C4-2B (cell line): ENCODE data around the gene AP1M1.

Source experiments
- H3K27ac ChIP-seq: fragments of 450-650 bp; 2 replicates; pipeline ENCODE4 v1.5.1; 2017
- ZFX ChIP-seq: fragments of 450-650 bp; IDR thresholded peaks from 2 replicates; pipeline ENCODE4 v1.6.1; 2017
- TF ChIP-seq, protein P1 (sequence below): fragments of 450-650 bp; conservative IDR thresholded peaks from 2 replicates; pipeline ENCODE4 v1.5.1; 2017; ENCODE audit warnings: mild to moderate bottlenecking

Gene AP1M1

DNA sequence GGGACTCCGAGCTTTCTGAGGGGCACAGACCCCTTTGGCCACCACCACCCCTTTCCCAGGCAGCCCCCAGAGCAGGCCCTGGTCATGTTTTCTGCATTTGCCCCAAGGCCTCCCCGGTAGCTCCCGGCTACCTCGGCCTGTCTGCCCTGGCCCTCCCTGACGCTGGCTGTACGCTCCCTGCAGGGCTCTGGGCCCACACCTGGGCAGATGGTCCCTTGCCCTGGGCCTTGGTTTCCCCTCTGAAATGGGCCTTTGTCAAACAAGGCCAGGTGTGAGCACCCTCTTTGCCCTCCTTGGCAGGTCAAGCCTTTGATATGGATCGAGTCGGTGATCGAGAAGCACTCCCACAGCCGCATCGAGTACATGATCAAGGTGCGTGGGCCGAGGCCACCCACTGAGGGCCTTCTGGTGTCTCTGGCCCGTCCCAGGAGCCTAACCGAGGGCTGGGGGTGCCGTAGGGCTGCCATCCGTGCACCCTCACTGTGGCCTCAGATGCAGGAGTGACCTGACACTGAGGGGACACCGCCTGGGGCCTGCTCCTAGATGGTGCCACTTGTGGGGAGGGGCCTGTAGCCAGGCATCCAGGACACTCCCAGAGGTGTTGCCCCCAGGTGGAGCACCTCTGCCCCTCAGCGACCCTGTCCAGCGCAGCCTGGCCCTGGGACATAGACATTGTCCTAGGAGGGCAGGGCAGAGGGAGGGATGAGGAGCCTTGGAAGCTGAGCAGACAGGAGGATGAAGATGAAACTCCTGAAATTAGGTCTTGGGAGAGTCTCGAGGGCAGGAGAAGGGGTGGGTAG, 30.3 kb downstream of the AP1M1 start:
- TF ChIP-seq ZFX: no peak
- TF ChIP-seq, protein P1, sequence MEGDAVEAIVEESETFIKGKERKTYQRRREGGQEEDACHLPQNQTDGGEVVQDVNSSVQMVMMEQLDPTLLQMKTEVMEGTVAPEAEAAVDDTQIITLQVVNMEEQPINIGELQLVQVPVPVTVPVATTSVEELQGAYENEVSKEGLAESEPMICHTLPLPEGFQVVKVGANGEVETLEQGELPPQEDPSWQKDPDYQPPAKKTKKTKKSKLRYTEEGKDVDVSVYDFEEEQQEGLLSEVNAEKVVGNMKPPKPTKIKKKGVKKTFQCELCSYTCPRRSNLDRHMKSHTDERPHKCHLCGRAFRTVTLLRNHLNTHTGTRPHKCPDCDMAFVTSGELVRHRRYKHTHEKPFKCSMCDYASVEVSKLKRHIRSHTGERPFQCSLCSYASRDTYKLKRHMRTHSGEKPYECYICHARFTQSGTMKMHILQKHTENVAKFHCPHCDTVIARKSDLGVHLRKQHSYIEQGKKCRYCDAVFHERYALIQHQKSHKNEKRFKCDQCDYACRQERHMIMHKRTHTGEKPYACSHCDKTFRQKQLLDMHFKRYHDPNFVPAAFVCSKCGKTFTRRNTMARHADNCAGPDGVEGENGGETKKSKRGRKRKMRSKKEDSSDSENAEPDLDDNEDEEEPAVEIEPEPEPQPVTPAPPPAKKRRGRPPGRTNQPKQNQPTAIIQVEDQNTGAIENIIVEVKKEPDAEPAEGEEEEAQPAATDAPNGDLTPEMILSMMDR: no peak
- H3K27ac ChIP-seq: no peak overlapping the region

DNA sequence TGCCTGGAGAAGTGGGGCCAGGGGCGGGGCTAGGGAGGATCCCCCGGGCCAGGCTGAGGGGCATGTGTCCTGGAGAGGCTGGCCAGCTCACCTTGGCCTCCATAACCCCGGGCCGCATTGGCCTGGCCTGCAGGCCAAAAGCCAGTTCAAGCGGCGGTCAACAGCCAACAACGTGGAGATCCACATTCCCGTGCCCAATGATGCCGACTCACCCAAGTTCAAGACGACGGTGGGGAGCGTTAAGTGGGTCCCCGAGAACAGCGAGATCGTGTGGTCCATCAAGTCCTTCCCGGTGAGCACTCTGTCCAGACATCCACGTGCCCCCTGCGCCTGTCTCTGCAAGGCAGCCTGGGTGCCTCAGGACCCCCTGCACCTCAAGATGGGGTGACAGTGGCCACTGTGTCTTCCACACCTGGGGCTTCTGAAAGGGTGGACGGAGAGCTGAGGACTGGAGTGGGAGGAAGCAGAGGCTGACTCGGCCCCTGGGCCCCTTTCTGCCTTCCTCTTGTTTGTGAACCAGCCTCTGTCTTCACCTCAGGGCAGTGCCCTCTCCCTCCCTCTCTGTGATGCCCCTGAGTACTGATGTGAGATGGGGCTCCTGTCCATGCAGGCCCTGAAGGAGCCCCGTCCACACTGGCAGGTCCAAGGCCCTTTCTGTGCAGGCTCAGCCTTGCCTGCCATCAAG, 31.1 kb downstream of the AP1M1 start:
- H3K27ac ChIP-seq: no peak overlapping the region
- TF ChIP-seq ZFX: no peak
- TF ChIP-seq, protein P1: no peak

DNA sequence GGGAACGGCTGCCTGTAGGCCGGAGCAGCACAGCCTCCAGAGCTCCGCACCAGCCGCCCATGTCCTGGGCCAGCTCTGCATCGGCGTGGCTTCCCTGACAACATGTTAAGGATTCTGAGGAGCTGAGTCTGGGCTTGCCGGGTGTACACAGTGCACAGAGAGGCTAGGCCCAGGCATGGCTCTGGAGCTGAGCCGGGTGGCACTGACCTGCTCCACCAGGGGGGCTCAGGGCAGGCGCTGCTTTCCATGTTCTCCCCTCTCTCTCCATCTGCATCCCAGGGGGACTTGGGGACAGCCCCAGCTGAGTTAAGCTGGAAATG, 31.6 kb downstream of the AP1M1 start:
- H3K27ac ChIP-seq: no peak overlapping the region
- TF ChIP-seq, protein P1: no peak
- no peak for TF ChIP-seq ZFX

DNA sequence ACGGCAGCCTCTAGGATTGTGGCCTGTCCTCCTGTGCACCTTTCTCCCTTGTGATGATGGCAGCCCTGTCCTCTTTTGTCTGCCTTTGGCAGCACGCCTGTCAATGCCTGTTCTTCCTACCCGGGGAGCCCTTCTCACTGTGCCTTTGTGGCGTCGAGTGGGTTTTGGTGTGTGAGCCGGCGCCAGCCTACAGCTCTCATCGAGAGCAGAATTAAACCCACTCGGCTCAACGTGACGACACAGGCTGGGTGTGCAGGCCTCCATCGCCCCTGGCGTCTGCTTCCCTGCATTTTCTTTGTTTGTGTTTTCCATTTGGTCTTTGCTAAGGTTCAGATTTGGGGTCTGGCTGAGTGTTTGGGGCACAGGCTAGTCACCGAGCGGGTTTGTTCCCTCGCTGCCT, 34.4 kb downstream of the AP1M1 start:
- TF ChIP-seq, protein P1: no peak
- no peak for TF ChIP-seq ZFX
- H3K27ac ChIP-seq: no peak overlapping the region

DNA sequence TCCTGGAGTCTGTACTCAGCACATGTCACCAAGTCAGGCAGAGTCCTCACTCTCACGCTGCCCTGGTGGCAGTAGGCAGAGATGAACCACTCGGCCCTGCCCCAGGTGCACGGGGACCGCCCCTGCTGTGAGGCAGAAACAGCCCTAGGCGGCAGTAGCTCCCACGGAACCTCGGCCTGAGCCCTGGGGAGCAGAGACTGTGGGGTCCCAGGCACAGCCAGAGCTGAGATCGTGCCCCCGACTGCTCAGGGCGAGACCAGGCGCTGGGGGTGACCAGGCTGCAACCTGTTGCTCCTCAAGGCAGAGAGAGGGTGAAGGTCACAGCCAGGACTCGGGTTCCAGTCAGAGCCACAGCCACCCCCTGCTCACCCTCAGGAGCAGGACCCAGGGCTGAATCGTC, 34.9 kb downstream of the AP1M1 start:
- H3K27ac ChIP-seq: no peak overlapping the region
- TF ChIP-seq, protein P1: no peak
- no peak for TF ChIP-seq ZFX

DNA sequence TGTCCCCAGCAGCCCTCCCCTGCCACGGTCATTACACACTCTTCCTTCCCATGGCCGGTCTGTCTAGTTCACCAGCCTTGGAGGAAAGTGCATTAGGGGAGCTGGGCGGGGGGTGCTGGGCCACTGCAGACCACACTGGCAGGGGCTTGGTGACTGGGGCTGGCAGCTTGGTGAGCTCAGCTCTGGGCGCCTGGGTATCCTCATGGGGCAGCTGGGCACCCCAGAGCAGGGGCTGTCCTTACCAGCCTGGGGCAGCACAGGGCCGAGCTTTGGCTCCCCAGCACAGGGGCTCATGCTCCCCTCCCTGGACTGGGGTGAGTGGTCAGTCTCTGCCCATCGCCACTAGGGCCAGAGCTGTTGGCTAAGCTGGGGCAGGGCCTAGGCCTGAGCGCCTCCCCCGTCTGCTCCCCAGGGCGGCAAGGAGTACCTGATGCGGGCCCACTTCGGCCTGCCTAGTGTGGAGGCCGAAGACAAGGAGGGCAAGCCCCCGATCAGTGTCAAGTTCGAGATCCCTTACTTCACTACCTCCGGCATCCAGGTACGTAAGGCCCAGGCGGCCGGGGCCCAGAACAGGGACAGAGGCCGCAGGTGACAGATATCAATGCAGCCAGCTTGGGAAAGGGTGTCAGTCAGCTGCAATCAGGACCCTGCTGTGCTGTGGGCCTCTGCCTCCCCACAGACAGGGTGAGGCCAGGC, 35.5 kb downstream of the AP1M1 start:
- H3K27ac ChIP-seq: no peak overlapping the region
- TF ChIP-seq, protein P1: no peak
- TF ChIP-seq ZFX: no peak
